HEK293 (cell line): ENCODE data around the gene LHX5.

Experiments
- ZFP3 ChIP-seq: fragments of 450-650 bp; formaldehyde crosslinking; IDR thresholded peaks from 2 replicates; pipeline ENCODE4 v1.5.1; 2016; ENCODE audit warnings: low read depth, missing biosample characterization, missing genetic modification characterization
- TF ChIP-seq, protein P1 (sequence below): fragments of 450-650 bp; formaldehyde crosslinking; IDR thresholded peaks from 2 replicates; pipeline ENCODE4 v1.5.1; 2016; ENCODE audit warnings: missing biosample characterization, missing genetic modification characterization
- TF ChIP-seq, protein P2 (sequence below): fragments of 450-650 bp; formaldehyde crosslinking; IDR thresholded peaks from 2 replicates; pipeline ENCODE4 v1.5.1; 2016; ENCODE audit warnings: missing biosample characterization, missing genetic modification characterization

- TF ChIP-seq, protein P1, sequence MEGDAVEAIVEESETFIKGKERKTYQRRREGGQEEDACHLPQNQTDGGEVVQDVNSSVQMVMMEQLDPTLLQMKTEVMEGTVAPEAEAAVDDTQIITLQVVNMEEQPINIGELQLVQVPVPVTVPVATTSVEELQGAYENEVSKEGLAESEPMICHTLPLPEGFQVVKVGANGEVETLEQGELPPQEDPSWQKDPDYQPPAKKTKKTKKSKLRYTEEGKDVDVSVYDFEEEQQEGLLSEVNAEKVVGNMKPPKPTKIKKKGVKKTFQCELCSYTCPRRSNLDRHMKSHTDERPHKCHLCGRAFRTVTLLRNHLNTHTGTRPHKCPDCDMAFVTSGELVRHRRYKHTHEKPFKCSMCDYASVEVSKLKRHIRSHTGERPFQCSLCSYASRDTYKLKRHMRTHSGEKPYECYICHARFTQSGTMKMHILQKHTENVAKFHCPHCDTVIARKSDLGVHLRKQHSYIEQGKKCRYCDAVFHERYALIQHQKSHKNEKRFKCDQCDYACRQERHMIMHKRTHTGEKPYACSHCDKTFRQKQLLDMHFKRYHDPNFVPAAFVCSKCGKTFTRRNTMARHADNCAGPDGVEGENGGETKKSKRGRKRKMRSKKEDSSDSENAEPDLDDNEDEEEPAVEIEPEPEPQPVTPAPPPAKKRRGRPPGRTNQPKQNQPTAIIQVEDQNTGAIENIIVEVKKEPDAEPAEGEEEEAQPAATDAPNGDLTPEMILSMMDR (tag by site-specific recombination): peak; percentile 54
- no peak for TF ChIP-seq ZFP3 (tag by site-specific recombination)
- TF ChIP-seq, protein P2, sequence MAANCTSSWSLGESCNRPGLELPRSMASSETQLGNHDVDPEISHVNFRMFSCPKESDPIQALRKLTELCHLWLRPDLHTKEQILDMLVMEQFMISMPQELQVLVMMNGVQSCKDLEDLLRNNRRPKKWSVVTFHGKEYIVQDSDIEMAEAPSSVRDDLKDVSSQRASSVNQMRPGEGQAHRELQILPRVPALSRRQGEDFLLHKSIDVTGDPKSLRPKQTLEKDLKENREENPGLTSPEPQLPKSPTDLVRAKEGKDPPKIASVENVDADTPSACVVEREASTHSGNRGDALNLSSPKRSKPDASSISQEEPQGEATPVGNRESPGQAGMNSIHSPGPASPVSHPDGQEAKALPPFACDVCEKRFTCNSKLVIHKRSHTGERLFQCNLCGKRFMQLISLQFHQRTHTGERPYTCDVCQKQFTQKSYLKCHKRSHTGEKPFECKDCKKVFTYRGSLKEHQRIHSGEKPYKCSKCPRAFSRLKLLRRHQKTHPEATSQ (tag by site-specific recombination): no peak
These were observed 46.5 kb downstream of the LHX5 start for GRCh38 chr12:113424915-113425823.
